GM23248 (cell line): ENCODE measurements around the gene RAB23.

Experiments used
- EZH2 ChIP-seq: fragments of 200-600 bp; sonication (generic); IDR thresholded peaks from 2 replicates; pipeline ENCODE4 v1.6.1; 2018; ENCODE audit warnings: antibody characterized with exemption, mild to moderate bottlenecking; ENCODE audit not compliant: insufficient read depth, poor library complexity, severe bottlenecking
- EZH2phosphoT487 ChIP-seq: fragments of 200-600 bp; sonication (generic); IDR thresholded peaks from 2 replicates; pipeline ENCODE4 v1.6.1; 2018; ENCODE audit warnings: antibody characterized with exemption, moderate library complexity, mild to moderate bottlenecking, low read depth; ENCODE audit not compliant: insufficient read depth

DNA sequence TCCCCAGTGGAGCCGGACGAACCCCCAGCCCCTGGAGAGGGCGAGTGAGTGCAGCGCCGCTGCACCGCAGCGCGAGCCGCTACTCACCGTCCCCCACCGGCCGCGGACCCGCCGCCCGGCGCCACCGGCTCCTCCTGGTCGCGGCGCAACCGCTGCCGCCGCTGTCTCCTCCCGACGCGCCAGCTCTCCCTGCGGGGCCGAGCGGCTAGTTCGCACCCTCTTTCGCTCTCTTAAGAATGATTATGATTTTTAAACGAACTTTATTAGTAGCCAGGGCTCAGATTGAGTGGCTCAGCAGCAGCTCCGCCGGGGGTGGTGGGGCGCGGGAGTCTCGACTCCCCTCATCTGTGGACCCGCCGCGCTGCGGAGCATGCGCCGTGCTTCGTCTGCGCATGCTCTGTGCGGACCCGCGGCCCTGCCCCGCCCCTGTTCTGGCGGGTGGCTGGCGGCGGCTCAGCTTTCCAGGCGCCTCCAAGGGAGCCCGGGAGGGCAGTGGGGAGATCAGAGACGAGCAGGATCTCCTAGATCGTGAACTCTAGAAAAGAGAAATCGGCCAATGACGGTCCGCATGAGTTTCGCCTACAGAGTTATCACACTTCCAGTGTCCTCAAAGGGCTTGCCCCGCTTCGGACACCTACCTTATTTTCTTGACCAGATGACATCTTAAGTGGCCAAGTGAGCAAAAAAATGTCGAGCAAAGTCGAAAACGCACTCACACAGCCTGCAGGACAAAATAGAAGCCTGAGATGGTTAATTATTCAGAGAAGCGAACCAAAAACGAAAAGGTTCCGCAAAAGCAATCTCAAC lies at the start of gene RAB23:
- no peak for TF ChIP-seq EZH2
- no peak for TF ChIP-seq EZH2phosphoT487
